ENCODE data around the gene CIITA.

DNA sequence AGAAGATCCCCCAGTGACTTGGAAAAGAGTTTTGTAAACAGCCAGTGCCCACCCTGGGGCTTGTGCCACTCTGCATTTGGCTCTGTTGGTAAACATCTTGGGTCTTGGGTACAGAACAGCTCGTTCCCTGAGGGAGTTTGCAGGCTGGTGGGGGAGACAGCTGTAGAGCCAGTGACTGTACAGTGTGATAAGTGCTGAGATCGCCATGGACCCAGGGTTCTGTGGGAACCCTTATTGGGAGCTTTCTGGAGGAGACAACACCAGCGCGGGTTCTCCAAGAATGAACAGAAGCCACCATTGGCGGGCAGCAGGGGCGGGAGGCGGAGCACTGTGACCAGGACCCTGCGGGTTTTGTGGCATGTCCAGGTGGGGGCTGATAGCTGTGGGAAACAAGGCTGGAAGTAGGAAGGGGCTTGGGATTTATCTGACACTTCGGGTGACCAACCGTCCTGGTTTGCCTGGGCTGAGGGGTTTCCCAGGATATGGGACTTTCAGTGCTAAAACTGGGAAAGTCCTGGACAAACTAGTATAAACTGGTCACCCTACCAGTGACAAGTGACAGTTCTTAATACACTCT is 70.3 kb downstream of the CIITA start:
- TF ChIP-seq TCF12 (IDR thresholded peaks at IDR 0.05; ENCODE audit: low read depth, low read length) (no peak), POLR2AphosphoS5 (IDR thresholded peaks at IDR 0.05; ENCODE audit: low read length) (no peak), CHD4 (IDR thresholded peaks at IDR 0.05) (no peak), YY1 (IDR thresholded peaks at IDR 0.05; ENCODE audit: low read depth, low read length) (no peak)
- TF ChIP-seq, protein P1, sequence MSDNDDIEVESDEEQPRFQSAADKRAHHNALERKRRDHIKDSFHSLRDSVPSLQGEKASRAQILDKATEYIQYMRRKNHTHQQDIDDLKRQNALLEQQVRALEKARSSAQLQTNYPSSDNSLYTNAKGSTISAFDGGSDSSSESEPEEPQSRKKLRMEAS (IDR thresholded peaks at IDR 0.05; ENCODE audit: low read depth, low read length), result no peak
